Measurements from ENCODE around the gene SUPT20HL1.
"Not testable (repeated sequence)": the region's sequence is repeated elsewhere in the genome, so short reads cannot be mapped to it uniquely, and the experiment has no call there.

GRCh38 chrX:24312249-24312607 lies 48.2 kb upstream of the SUPT20HL1 start:
- not testable (repeated sequence) for TF ChIP-seq EGR1 (IDR thresholded peaks at IDR 0.05; ENCODE audit: borderline replicate concordance in 1 of 2, low read depth in 2 of 2, low read length in 2 of 2); POLR2A (IDR thresholded peaks at IDR 0.05; ENCODE audit: low read depth, low read length); ZNF274 (IDR thresholded peaks at IDR 0.05; ENCODE audit: insufficient read depth, insufficient read length); TAF1 (IDR thresholded peaks at IDR 0.05; ENCODE audit: borderline replicate concordance, low read depth, low read length); CTCF (IDR thresholded peaks at IDR 0.05 in 2 of 3, conservative IDR thresholded peaks at IDR 0.05 in 1 of 3; ENCODE audit: control insufficient read depth in 2 of 3, extremely low read depth in 1 of 3, insufficient read depth in 1 of 3, low read depth in 3 of 3, low read length in 3 of 3); CREM (IDR thresholded peaks at IDR 0.05; ENCODE audit: low read depth); ETV6 (conservative IDR thresholded peaks at IDR 0.05 in 1 of 2, IDR thresholded peaks at IDR 0.05 in 1 of 2; ENCODE audit: borderline replicate concordance in 1 of 2, low read depth in 1 of 2); POLR2AphosphoS5 (IDR thresholded peaks at IDR 0.05; ENCODE audit: low read length); RCOR1 (conservative IDR thresholded peaks at IDR 0.05; ENCODE audit: low read depth, low read length); SRF (IDR thresholded peaks at IDR 0.05; ENCODE audit: low read depth in 2 of 2, low read length in 2 of 2); HDAC2 (IDR thresholded peaks at IDR 0.05)
- TF ChIP-seq, protein P1, sequence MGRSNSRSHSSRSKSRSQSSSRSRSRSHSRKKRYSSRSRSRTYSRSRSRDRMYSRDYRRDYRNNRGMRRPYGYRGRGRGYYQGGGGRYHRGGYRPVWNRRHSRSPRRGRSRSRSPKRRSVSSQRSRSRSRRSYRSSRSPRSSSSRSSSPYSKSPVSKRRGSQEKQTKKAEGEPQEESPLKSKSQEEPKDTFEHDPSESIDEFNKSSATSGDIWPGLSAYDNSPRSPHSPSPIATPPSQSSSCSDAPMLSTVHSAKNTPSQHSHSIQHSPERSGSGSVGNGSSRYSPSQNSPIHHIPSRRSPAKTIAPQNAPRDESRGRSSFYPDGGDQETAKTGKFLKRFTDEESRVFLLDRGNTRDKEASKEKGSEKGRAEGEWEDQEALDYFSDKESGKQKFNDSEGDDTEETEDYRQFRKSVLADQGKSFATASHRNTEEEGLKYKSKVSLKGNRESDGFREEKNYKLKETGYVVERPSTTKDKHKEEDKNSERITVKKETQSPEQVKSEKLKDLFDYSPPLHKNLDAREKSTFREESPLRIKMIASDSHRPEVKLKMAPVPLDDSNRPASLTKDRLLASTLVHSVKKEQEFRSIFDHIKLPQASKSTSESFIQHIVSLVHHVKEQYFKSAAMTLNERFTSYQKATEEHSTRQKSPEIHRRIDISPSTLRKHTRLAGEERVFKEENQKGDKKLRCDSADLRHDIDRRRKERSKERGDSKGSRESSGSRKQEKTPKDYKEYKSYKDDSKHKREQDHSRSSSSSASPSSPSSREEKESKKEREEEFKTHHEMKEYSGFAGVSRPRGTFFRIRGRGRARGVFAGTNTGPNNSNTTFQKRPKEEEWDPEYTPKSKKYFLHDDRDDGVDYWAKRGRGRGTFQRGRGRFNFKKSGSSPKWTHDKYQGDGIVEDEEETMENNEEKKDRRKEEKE (IDR thresholded peaks at IDR 0.05), result not testable (repeated sequence)
- TF ChIP-seq, protein P2, sequence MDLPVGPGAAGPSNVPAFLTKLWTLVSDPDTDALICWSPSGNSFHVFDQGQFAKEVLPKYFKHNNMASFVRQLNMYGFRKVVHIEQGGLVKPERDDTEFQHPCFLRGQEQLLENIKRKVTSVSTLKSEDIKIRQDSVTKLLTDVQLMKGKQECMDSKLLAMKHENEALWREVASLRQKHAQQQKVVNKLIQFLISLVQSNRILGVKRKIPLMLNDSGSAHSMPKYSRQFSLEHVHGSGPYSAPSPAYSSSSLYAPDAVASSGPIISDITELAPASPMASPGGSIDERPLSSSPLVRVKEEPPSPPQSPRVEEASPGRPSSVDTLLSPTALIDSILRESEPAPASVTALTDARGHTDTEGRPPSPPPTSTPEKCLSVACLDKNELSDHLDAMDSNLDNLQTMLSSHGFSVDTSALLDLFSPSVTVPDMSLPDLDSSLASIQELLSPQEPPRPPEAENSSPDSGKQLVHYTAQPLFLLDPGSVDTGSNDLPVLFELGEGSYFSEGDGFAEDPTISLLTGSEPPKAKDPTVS (IDR thresholded peaks at IDR 0.05; ENCODE audit: low read depth, low read length), result not testable (repeated sequence)
